Measurements from ENCODE around the gene SSR1.
"Not testable (repeated sequence)": the region's sequence is repeated elsewhere in the genome, so short reads cannot be mapped to it uniquely, and the experiment has no call there.

DNA sequence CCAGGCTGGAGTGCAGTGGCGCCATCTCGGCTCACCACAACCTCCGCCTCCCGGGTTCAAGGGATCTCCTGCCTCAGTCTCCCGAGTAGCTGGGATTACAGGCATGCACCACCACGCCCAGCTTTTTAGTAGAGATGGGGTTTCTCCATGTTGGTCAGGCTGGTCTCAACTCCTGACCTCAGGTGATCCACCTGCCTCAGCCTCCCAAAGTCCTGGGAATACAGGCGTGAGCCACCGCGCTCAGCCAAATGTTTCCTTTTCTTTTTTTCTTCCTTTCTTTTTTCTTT lies 49.5 kb downstream of the SSR1 start:
- TF ChIP-seq CTCF, POLR2A (IDR thresholded peaks at IDR 0.05): not testable (repeated sequence)

Data from right lobe of liver (tissue), 4 donors.